Ecto neural progenitor cell (in vitro differentiated cells): ENCODE measurements around the gene BCAS4.
"Not testable (repeated sequence)": the region's sequence is repeated elsewhere in the genome, so short reads cannot be mapped to it uniquely, and the experiment has no call there.

Experiments
- DNase-seq: peaks from one replicate; pipeline ENCODE4 v3.0.0-alpha.2; 2018; ENCODE audit warnings: low spot score

The BCAS4 gene

GRCh38 chr20:50799176-50799889 lies 4.5 kb downstream of the BCAS4 start:
- DNase-seq, result no peak

- no peak for DNase-seq
These were observed 5.2 kb downstream of the BCAS4 start for GRCh38 chr20:50799890-50800550.

GRCh38 chr20:50800986-50801746 lies 6.3 kb downstream of the BCAS4 start:
- not testable (repeated sequence) for DNase-seq

- DNase-seq, result no peak
These were observed 6.9 kb downstream of the BCAS4 start for GRCh38 chr20:50801747-50802125.

GRCh38 chr20:50802289-50802688 lies 7.4 kb downstream of the BCAS4 start:
- no peak for DNase-seq

- no peak for DNase-seq
These were observed 9.8 kb downstream of the BCAS4 start for GRCh38 chr20:50804437-50805348.

GRCh38 chr20:50805349-50805684 lies 10.5 kb downstream of the BCAS4 start:
- no peak for DNase-seq

GRCh38 chr20:50806126-50806768 lies 11.4 kb downstream of the BCAS4 start:
- no peak for DNase-seq

- DNase-seq, result no peak
These were observed 15.2 kb downstream of the BCAS4 start for GRCh38 chr20:50810063-50810462.

GRCh38 chr20:50810842-50811241 lies 16.0 kb downstream of the BCAS4 start:
- no peak for DNase-seq

- no peak for DNase-seq
These were observed 18.3 kb downstream of the BCAS4 start for GRCh38 chr20:50813101-50813643.

- DNase-seq, result no peak
These were observed 18.9 kb downstream of the BCAS4 start for GRCh38 chr20:50813801-50814200.

- DNase-seq, result no peak
These were observed 19.7 kb downstream of the BCAS4 start for GRCh38 chr20:50814438-50815161.

- DNase-seq, result no peak
These were observed 20.5 kb downstream of the BCAS4 start for GRCh38 chr20:50815162-50815989.

- DNase-seq, result no peak
These were observed 22.9 kb downstream of the BCAS4 start for GRCh38 chr20:50817776-50818172.

- DNase-seq, result no peak
These were observed 24.5 kb downstream of the BCAS4 start for GRCh38 chr20:50819349-50819748.

GRCh38 chr20:50820515-50821256 lies 25.8 kb downstream of the BCAS4 start:
- DNase-seq, result no peak

- no peak for DNase-seq
These were observed 26.5 kb downstream of the BCAS4 start for GRCh38 chr20:50821257-50821921.
